K562 (cell line): Measurements from ENCODE around the gene LDLR. TPM values are rescaled to one million over a fixed set of nuclear protein-coding genes. Genes with fewer than 3 reads are reported as not detected.

ENCODE experiments used
- ATAC-seq: fragments of 200-7000 bp; cut with Tn5 transposase; 3 replicates; pipeline ENCODE4 v1.9.1; 2020; ENCODE audit warnings: moderate library complexity
- BruUV-seq: library from RNA; stranded (reverse); fragments of 400-500 nt; replicated peaks from 2 replicates; lab custom pipeline; 2021; lab: Mats Ljungman, UMichigan
- CTCF ChIA-PET: fragments of 300-600 bp; formaldehyde crosslinking; extraction: SDS; loops from one replicate; lab custom pipeline; 2021; ENCODE audit warnings: low intra/inter-chr PET ratio; lab: Yijun Ruan, JAX
- POLR2A ChIA-PET: fragments of 300-600, 350-650 bp; sonication (Branson Sonifier 250); formaldehyde crosslinking; extraction: SDS; loops from one replicate; lab custom pipeline; 2021; ENCODE audit warnings: antibody characterized with exemption, inconsistent platforms; lab: Yijun Ruan, JAX
- DNase-seq, 4 experiments: peaks; one replicate each; pipeline versions ENCODE4 v3.0.0 to v3.0.0-alpha.2; 2011 to 2018; ENCODE audit warnings: low spot score in 3 of 4, mixed read lengths in 3 of 4; ENCODE audit errors: extremely low read depth in 1 of 4
- FAIRE-seq: peaks from 2 replicates; lab custom pipeline; 2011; peaks lifted over from hg19 to GRCh38; lab: Jason Lieb, UNC
- H2AFZ ChIP-seq: 2 replicates; pipeline ENCODE4 v1.6.0; 2011; ENCODE audit warnings: low read depth, low read length, control low read depth, inconsistent platforms
- H3K27ac ChIP-seq: fragments of 200-600 bp; 3 replicates; pipeline ENCODE4 v1.8.0; 2011; ENCODE audit warnings: low read depth, mild to moderate bottlenecking, control low read depth, inconsistent platforms, low read length, moderate library complexity, mixed read lengths; ENCODE audit errors: extremely low read depth
- H3K27me3 ChIP-seq, 2 experiments: fragments of 300-600 bp in 1 of 2; 2 replicates in 1 of 2; 3 replicates in 1 of 2; pipeline versions ENCODE4 v1.6.0 to v1.8.0; 2011; ENCODE audit warnings: inconsistent platforms in 2 of 2, low read length in 2 of 2, mild to moderate bottlenecking in 1 of 2, mixed read lengths in 1 of 2, moderate library complexity in 1 of 2; ENCODE audit not compliant: control insufficient read depth in 2 of 2, insufficient read depth in 2 of 2
- H3K36me3 ChIP-seq: fragments of 300-600 bp; 3 replicates; pipeline ENCODE4 v1.8.0; 2011; ENCODE audit warnings: mild to moderate bottlenecking, low read length, inconsistent platforms; ENCODE audit not compliant: control insufficient read depth, insufficient read depth
- H3K4me1 ChIP-seq, 2 experiments: fragments of 200-600 bp in 1 of 2; replicated peaks in 1 of 2; 2 replicates in 1 of 2; 3 replicates in 1 of 2; pipeline versions ENCODE4 v1.5.1 to v1.8.0; 2011; ENCODE audit warnings: inconsistent platforms in 2 of 2, low read length in 2 of 2, mild to moderate bottlenecking in 1 of 2, mixed read lengths in 1 of 2, moderate library complexity in 1 of 2; ENCODE audit not compliant: control insufficient read depth in 2 of 2, insufficient read depth in 2 of 2
- H3K4me2 ChIP-seq: 2 replicates; pipeline ENCODE4 v1.6.1; 2011; ENCODE audit warnings: low read length, control low read depth, inconsistent platforms, mixed read lengths; ENCODE audit not compliant: insufficient read depth
- H3K4me3 ChIP-seq: fragments of 200-600 bp; sonication (generic), shearing (Covaris generic); 2 replicates; pipeline ENCODE4 v1.5.1; 2016; ENCODE audit warnings: control low read depth, inconsistent platforms
- H3K79me2 ChIP-seq: fragments of 200-600 bp; 3 replicates; pipeline ENCODE4 v1.8.0; 2011; ENCODE audit warnings: low read length, inconsistent platforms; ENCODE audit not compliant: control insufficient read depth, insufficient read depth
- H3K9ac ChIP-seq, 2 experiments: 2 replicates each; pipeline versions ENCODE4 v1.6.0 to v1.6.1; 2011; ENCODE audit warnings: low read depth in 2 of 2, low read length in 2 of 2, control low read depth in 1 of 2, inconsistent platforms in 1 of 2, mild to moderate bottlenecking in 1 of 2, mixed read lengths in 1 of 2; ENCODE audit not compliant: insufficient read depth in 1 of 2
- H3K9me1 ChIP-seq: one replicate; pipeline ENCODE4 v1.6.0; 2011; ENCODE audit warnings: inconsistent platforms, mild to moderate bottlenecking, low read length, moderate library complexity; ENCODE audit not compliant: control insufficient read depth, insufficient read depth
- H3K9me3 ChIP-seq: replicated peaks from 2 replicates; pipeline ENCODE4 v1.5.1; 2011; ENCODE audit warnings: low read depth, low read length, inconsistent platforms; ENCODE audit not compliant: control insufficient read depth, insufficient read depth
- H4K20me1 ChIP-seq: replicated peaks from 2 replicates; pipeline ENCODE4 v1.6.1; 2011; ENCODE audit warnings: low read length, inconsistent platforms, mixed read lengths; ENCODE audit not compliant: control insufficient read depth, insufficient read depth
- BRD9 ChIP-seq: fragments of 450-650 bp; IDR thresholded peaks from 2 replicates; pipeline ENCODE4 v1.6.1; 2018; ENCODE audit warnings: low read depth; ENCODE audit not compliant: partially characterized antibody
- MED1 ChIP-seq: sonication (generic); formaldehyde crosslinking; IDR thresholded peaks from 2 replicates; pipeline ENCODE4 v1.8.1; 2023; ENCODE audit warnings: missing genetic modification reagents, borderline replicate concordance
- PHB2 ChIP-seq: fragments of 450-650 bp; IDR thresholded peaks from 2 replicates; pipeline ENCODE4 v1.6.1; 2017; ENCODE audit warnings: low read depth
- PML ChIP-seq: IDR thresholded peaks from 2 replicates; pipeline ENCODE4 v1.6.1; 2012; ENCODE audit warnings: low read length, inconsistent platforms
- POLR2A ChIP-seq: fragments of 450-650 bp; conservative IDR thresholded peaks from 2 replicates; pipeline ENCODE4 v1.6.1; 2016
- POLR2B ChIP-seq: fragments of 450-650 bp; IDR thresholded peaks from 2 replicates; pipeline ENCODE4 v1.6.1; 2018; ENCODE audit warnings: low read depth; ENCODE audit not compliant: partially characterized antibody
- POLR2G ChIP-seq: fragments of 200-400 bp; formaldehyde crosslinking; IDR thresholded peaks from 2 replicates; pipeline ENCODE4 v1.6.1; 2017; ENCODE audit warnings: low read depth, mild to moderate bottlenecking, antibody characterized with exemption, low read length, moderate library complexity
- RBBP5 ChIP-seq: fragments of 200-600 bp; sonication (generic); IDR thresholded peaks from 2 replicates; pipeline ENCODE4 v1.6.1; 2012; ENCODE audit warnings: borderline replicate concordance, mild to moderate bottlenecking, low read length, control low read depth, inconsistent platforms; ENCODE audit not compliant: insufficient read depth, poor library complexity, severe bottlenecking
- RBFOX2 ChIP-seq: fragments of 200-400 bp; formaldehyde crosslinking; IDR thresholded peaks from 2 replicates; pipeline ENCODE4 v1.6.1; 2017; ENCODE audit warnings: low read depth, mild to moderate bottlenecking, low read length, moderate library complexity
- SRSF3 ChIP-seq: fragments of 200-400 bp; formaldehyde crosslinking; IDR thresholded peaks from 2 replicates; pipeline ENCODE4 v1.6.1; 2016; ENCODE audit warnings: mild to moderate bottlenecking, low read length, moderate library complexity; ENCODE audit not compliant: insufficient read depth
- SUPT5H ChIP-seq: fragments of 450-650 bp; IDR thresholded peaks from 2 replicates; pipeline ENCODE4 v1.6.1; 2016
- ZKSCAN1 ChIP-seq: fragments of 150-350 bp; IDR thresholded peaks from 2 replicates; pipeline ENCODE4 v1.6.1; 2016; ENCODE audit warnings: low read depth, low read length
- ZNF217 ChIP-seq: sonication (generic); formaldehyde crosslinking; IDR thresholded peaks from 2 replicates; pipeline ENCODE4 v1.8.0; 2022; ENCODE audit warnings: mild to moderate bottlenecking, missing genetic modification reagents
- ZNF644 ChIP-seq: fragments of 200-800 bp; sonication (Bioruptor generic); IDR thresholded peaks from 2 replicates; pipeline ENCODE4 v1.6.1; 2016; ENCODE audit warnings: low read depth, missing genetic modification characterization, missing compliant biosample characterization
- WGBS: fragments of 100-300 bp; shearing (Covaris generic); methylation state at CpG from one replicate; pipeline ENCODE4 v1.1.6; 2016; ENCODE audit warnings: low coverage, mixed read lengths; ENCODE audit not compliant: insufficient coverage; ENCODE audit errors: missing lambda C conversion rate; 5-methylcytosine and 5-hydroxymethylcytosine counted together
- in situ Hi-C: fragments of 300-500 bp; cut with MboI; formaldehyde crosslinking; loops from 4 replicates; pipeline ENCODE4 v1.15.0; 2018; ENCODE audit warnings: inconsistent platforms, mixed read lengths
- intact Hi-C: fragments of 100-400 bp; cut with micrococcal nuclease; formaldehyde crosslinking; loops from 2 replicates; pipeline ENCODE4 v1.14.2; 2022
- polyA plus RNA-seq, 8 experiments: library from polyadenylated mRNA; depleted of rRNA in 4 of 8; stranded (reverse) in 5 of 8; unstranded in 3 of 8; fragments of >200 nt; fragmentation: Nextera tagmentation in 2 of 8; fragmentation: Illumina TruSeq in 1 of 8; extraction: Ambion mirVana in 2 of 8; extraction: Trizol in 1 of 8; gene quantifications; 2 replicates each; pipeline versions ENCODE4 v1.2.1 to v1.2.3, GENCODE V29; 2011 to 2014; ENCODE audit warnings: inconsistent platforms in 1 of 8, missing spikeins in 1 of 8
- total RNA-seq, 7 experiments: library from RNA; depleted of rRNA in 6 of 7; stranded (reverse); fragments of >200 nt in 6 of 7; fragmentation: Illumina TruSeq in 2 of 7; extraction: Trizol in 2 of 7; gene quantifications; 2 replicates each; pipeline versions ENCODE4 v1.2.1 to v1.2.3, GENCODE V29; 2011 to 2021; ENCODE audit warnings: low replicate concordance in 1 of 7

The LDLR gene
- total and polyA plus RNA-seq, 9 of the 15 experiments (the other 6 are each of a cell fraction or from before 2014, with no cell fraction given), result 19.9 to 114 (median 56.3) TPM

GRCh38 chr19:11115895-11116446 lies 26.7 kb downstream of the LDLR start:
- peak in 1 of 4 experiments; percentile 11 for DNase-seq
- BruUV-seq, result no TSS peak
- Histone ChIP-seq H3K79me2 (peaks cover 32% of the 10 kb centered on the region), H3K27me3 (no peaks in the 10 kb centered on the region), H3K9ac (peak overlapping the region in 1 of 2 experiments; percentile 1; a peak in 1 of 4 replicates)
- POLR2A ChIA-PET, result interaction anchor here (0.6 to 1.9 kb wide), 8 partner anchors 8 to 385 kb away, joined by 3 to 8 read pairs (median 3); no protein-coding TSS in a partner anchor
- WGBS, result 94% methylated on average over 11 of the region's 11 CpGs
- in situ Hi-C loops, result no loop called here
- TF ChIP-seq ZNF217, result no peak
- TF ChIP-seq SUPT5H, result peak; percentile 45; the same call in 1 of the 2 replicates
- no peak for TF ChIP-seq SRSF3
- TF ChIP-seq ZNF644 (tag), result no peak
- TF ChIP-seq RBFOX2, result peak; percentile 44; the same call in 1 of the 2 replicates
- no peak for TF ChIP-seq PHB2
- TF ChIP-seq POLR2A, result peak; percentile 19
- TF ChIP-seq PML, result 0 out of 2 replicates have a peak, but pooled peaks have one; percentile 20
- peak; percentile 73 for TF ChIP-seq POLR2G
- TF ChIP-seq POLR2B, result peak; percentile 61
- TF ChIP-seq MED1 (CRISPR knock-in tag), result no peak
- no peak for TF ChIP-seq BRD9
- no peak for TF ChIP-seq ZKSCAN1
- no peak for TF ChIP-seq RBBP5
- TF ChIP-seq, all 486 proteins: peak for 6
- H2AFZ ChIP-seq, result no peak overlapping the region
- H3K4me3 ChIP-seq, result no peak overlapping the region
- FAIRE-seq (no peak), ATAC-seq (no peak)
- no peak overlapping the region for H3K27ac ChIP-seq
- peaks cover 9% of the 10 kb centered on the region for H4K20me1 ChIP-seq
- peaks cover 0 to 11% of the 10 kb centered on the region in 2 experiments; a peak in 1 of 5 replicates for H3K4me1 ChIP-seq
- CTCF ChIA-PET, result no interaction called here
- intact Hi-C loops, result no loop called here
- peaks cover 4% of the 10 kb centered on the region for H3K9me1 ChIP-seq
- no peak overlapping the region for H3K4me2 ChIP-seq
- peaks cover 97% of the 10 kb centered on the region for H3K36me3 ChIP-seq
- H3K9me3 ChIP-seq, result no peaks in the 10 kb centered on the region
